ENCODE results near the gene PHF21B. TPM values are rescaled to one million over a fixed set of nuclear protein-coding genes. Genes with fewer than 3 reads are reported as not detected.

Gene PHF21B
- total and polyA plus RNA-seq, 2 experiments from 2014 or later = 20.6 to 149 TPM

DNA sequence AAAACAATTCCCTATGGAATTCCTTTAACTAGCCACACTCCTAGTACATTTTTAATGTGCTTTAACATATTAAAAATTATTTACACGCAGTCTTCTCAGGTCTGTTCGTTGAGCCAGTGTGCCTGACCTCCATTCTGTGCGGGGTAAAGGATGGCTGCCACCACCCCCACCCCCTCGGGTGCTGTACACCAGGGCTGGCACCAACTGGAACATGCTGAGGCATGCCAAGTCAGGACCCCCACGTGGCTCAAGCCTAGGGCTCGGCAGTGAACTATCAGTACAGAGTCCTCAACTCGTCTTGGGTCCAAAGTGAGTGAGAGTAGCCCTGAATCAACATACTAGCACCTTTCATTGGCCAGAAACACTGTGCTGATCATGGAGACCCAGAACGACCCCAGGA is 32.5 kb upstream of the PHF21B start (continued):
- TF ChIP-seq, protein P1, sequence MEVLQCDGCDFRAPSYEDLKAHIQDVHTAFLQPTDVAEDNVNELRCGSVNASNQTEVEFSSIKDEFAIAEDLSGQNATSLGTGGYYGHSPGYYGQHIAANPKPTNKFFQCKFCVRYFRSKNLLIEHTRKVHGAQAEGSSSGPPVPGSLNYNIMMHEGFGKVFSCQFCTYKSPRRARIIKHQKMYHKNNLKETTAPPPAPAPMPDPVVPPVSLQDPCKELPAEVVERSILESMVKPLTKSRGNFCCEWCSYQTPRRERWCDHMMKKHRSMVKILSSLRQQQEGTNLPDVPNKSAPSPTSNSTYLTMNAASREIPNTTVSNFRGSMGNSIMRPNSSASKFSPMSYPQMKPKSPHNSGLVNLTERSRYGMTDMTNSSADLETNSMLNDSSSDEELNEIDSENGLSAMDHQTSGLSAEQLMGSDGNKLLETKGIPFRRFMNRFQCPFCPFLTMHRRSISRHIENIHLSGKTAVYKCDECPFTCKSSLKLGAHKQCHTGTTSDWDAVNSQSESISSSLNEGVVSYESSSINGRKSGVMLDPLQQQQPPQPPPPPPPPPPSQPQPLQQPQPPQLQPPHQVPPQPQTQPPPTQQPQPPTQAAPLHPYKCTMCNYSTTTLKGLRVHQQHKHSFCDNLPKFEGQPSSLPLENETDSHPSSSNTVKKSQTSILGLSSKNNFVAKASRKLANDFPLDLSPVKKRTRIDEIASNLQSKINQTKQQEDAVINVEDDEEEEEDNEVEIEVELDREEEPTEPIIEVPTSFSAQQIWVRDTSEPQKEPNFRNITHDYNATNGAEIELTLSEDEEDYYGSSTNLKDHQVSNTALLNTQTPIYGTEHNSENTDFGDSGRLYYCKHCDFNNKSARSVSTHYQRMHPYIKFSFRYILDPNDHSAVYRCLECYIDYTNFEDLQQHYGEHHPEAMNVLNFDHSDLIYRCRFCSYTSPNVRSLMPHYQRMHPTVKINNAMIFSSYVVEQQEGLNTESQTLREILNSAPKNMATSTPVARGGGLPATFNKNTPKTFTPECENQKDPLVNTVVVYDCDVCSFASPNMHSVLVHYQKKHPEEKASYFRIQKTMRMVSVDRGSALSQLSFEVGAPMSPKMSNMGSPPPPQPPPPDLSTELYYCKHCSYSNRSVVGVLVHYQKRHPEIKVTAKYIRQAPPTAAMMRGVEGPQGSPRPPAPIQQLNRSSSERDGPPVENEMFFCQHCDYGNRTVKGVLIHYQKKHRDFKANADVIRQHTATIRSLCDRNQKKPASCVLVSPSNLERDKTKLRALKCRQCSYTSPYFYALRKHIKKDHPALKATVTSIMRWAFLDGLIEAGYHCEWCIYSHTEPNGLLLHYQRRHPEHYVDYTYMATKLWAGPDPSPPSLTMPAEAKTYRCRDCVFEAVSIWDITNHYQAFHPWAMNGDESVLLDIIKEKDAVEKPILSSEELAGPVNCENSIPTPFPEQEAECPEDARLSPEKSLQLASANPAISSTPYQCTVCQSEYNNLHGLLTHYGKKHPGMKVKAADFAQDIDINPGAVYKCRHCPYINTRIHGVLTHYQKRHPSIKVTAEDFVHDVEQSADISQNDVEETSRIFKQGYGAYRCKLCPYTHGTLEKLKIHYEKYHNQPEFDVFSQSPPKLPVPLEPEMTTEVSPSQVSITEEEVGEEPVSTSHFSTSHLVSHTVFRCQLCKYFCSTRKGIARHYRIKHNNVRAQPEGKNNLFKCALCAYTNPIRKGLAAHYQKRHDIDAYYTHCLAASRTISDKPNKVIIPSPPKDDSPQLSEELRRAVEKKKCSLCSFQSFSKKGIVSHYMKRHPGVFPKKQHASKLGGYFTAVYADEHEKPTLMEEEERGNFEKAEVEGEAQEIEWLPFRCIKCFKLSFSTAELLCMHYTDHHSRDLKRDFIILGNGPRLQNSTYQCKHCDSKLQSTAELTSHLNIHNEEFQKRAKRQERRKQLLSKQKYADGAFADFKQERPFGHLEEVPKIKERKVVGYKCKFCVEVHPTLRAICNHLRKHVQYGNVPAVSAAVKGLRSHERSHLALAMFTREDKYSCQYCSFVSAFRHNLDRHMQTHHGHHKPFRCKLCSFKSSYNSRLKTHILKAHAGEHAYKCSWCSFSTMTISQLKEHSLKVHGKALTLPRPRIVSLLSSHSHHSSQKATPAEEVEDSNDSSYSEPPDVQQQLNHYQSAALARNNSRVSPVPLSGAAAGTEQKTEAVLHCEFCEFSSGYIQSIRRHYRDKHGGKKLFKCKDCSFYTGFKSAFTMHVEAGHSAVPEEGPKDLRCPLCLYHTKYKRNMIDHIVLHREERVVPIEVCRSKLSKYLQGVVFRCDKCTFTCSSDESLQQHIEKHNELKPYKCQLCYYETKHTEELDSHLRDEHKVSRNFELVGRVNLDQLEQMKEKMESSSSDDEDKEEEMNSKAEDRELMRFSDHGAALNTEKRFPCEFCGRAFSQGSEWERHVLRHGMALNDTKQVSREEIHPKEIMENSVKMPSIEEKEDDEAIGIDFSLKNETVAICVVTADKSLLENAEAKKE (CRISPR knock-in tag; IDR thresholded peaks at IDR 0.05) = no peak
- no peak for TF ChIP-seq CREB1 (CRISPR knock-in tag; IDR thresholded peaks at IDR 0.05; ENCODE audit: low read depth)

DNA sequence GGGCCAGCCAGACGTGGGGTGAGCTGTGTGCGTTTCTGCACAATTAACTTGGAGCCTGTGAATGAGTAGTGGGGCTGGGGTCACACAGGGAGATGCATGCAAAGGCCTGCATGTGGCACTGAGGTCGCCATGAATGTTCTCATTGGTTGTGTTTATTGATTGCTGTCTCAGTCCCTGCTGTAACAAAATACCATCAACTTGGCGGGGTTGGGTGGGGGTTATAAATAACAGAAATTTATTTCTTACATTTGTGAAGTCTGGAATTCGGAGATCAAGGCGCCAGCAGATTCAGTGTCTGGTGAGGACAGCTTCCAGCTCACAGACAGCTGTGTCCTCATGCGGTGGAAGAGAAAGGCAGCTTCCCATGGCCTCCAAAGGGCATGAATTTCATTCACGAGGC is 29.3 kb upstream of the PHF21B start:
- H3K27me3 Mint-ChIP-seq (ENCODE audit: insufficient read depth, low read depth, poor library complexity) = peaks cover 15% of the 10 kb centered on the region
- no peak for ATAC-seq
- no peaks in the 10 kb centered on the region for H3K27me3 ChIP-seq (ENCODE audit: insufficient read depth)
- H3K4me2 ChIP-seq = no peak overlapping the region
- no peaks in the 10 kb centered on the region for H3K4me1 Mint-ChIP-seq
- no peaks in the 10 kb centered on the region for H3K36me3 ChIP-seq (ENCODE audit: insufficient read depth)
- no peak overlapping the region for H3K27ac ChIP-seq (ENCODE audit: low read depth)
- H4K20me1 ChIP-seq (replicated peaks; ENCODE audit: insufficient read depth) = no peaks in the 10 kb centered on the region
- no peak overlapping the region for H3K4me3 ChIP-seq
- no peaks in the 10 kb centered on the region for H3K79me2 ChIP-seq (replicated peaks; ENCODE audit: insufficient read depth)
- H2AFZ ChIP-seq = no peak overlapping the region
- H3K9me2 ChIP-seq (ENCODE audit: insufficient read depth) = no peaks in the 10 kb centered on the region
- peaks cover 37% of the 10 kb centered on the region for H3K9me3 Mint-ChIP-seq
- peaks cover 22% of the 10 kb centered on the region for H3K36me3 Mint-ChIP-seq (ENCODE audit: low read depth)
- no peaks in the 10 kb centered on the region for H3F3A ChIP-seq (replicated peaks; ENCODE audit: low read depth)
- H3K4me1 ChIP-seq (ENCODE audit: insufficient read depth) = no peaks in the 10 kb centered on the region
- no peak overlapping the region for H3K4me3 Mint-ChIP-seq
- H3K27ac Mint-ChIP-seq = no peak overlapping the region
- DNase-seq (ENCODE audit: low spot score) = no peak
- TF ChIP-seq NANOG (IDR thresholded peaks at IDR 0.05; ENCODE audit: borderline replicate concordance) (no peak), EZH2 (IDR thresholded peaks at IDR 0.05; ENCODE audit: low read depth, unreplicated experiment) (no peak), ZNF114 (CRISPR knock-in tag; IDR thresholded peaks at IDR 0.05) (no peak), REST (IDR thresholded peaks at IDR 0.05; ENCODE audit: unreplicated experiment) (no peak), ZNF331 (CRISPR knock-in tag; IDR thresholded peaks at IDR 0.05; ENCODE audit: low read depth) (no peak), CREB1 (CRISPR knock-in tag; IDR thresholded peaks at IDR 0.05; ENCODE audit: low read depth) (no peak)
- TF ChIP-seq, protein P2, sequence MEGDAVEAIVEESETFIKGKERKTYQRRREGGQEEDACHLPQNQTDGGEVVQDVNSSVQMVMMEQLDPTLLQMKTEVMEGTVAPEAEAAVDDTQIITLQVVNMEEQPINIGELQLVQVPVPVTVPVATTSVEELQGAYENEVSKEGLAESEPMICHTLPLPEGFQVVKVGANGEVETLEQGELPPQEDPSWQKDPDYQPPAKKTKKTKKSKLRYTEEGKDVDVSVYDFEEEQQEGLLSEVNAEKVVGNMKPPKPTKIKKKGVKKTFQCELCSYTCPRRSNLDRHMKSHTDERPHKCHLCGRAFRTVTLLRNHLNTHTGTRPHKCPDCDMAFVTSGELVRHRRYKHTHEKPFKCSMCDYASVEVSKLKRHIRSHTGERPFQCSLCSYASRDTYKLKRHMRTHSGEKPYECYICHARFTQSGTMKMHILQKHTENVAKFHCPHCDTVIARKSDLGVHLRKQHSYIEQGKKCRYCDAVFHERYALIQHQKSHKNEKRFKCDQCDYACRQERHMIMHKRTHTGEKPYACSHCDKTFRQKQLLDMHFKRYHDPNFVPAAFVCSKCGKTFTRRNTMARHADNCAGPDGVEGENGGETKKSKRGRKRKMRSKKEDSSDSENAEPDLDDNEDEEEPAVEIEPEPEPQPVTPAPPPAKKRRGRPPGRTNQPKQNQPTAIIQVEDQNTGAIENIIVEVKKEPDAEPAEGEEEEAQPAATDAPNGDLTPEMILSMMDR (conservative IDR thresholded peaks at IDR 0.05; ENCODE audit: low read depth in 2 of 2) = no peak
